Measurements from ENCODE around the gene GRB7.

DNA sequence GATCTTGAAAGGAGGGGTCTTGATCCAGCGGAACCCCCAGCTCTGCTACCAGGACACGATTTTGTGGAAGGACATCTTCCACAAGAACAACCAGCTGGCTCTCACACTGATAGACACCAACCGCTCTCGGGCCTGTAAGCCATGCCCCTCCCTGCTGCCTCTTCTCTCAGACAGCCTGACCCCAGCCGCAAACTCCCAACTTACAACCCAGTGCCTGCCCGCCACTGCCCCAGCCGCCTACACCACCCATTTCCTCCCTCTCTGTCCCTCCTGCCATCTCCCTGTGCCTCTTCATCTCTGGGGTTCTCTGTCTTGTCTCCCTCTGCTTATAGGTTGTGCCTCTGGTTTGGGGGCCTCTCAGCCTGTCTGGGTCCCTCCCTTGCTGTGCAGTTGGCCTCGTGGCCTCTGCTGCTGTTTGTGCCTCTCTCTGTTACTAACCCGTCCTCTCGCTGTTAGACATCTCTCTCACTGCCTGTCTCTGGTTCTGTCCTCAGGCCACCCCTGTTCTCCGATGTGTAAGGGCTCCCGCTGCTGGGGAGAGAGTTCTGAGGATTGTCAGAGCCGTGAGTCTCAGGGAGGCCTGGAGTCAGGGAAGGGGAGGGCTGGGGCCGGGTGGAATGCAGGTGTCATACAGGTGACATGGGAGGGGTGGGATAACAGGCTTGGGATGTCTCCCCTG, 28.3 kb upstream of the GRB7 start:
- TF ChIP-seq CTCF (IDR thresholded peaks at IDR 0.05) (no peak), POLR2A (IDR thresholded peaks at IDR 0.05) (no peak)
